GM23338 (cell line): ENCODE data around the gene PARG. TPM values are rescaled to one million over a fixed set of nuclear protein-coding genes. Genes with fewer than 3 reads are reported as not detected.

Source experiments
- ATAC-seq: fragments of 200-7000 bp; cut with Tn5 transposase; 3 replicates; pipeline ENCODE4 v1.9.1; 2020
- DNase-seq: peaks from one replicate; pipeline ENCODE4 v3.0.0-alpha.2; 2015; ENCODE audit warnings: low spot score
- H2AFZ ChIP-seq: fragments of 200-600 bp; sonication (generic); 2 replicates; pipeline ENCODE4 v1.8.0; 2016; ENCODE audit warnings: antibody characterized with exemption, mild to moderate bottlenecking, moderate library complexity
- H3F3A ChIP-seq: fragments of 200-600 bp; sonication (generic); replicated peaks from 2 replicates; pipeline ENCODE4 v1.8.0; 2017; ENCODE audit warnings: antibody characterized with exemption, mixed run types, low read depth
- H3K27ac ChIP-seq: fragments of 200-600 bp; sonication (generic); 2 replicates; pipeline ENCODE4 v1.6.1; 2016; ENCODE audit warnings: low read depth
- H3K27me3 ChIP-seq: fragments of 200-600 bp; sonication (generic); 2 replicates; pipeline ENCODE4 v1.8.0; 2016; ENCODE audit warnings: mild to moderate bottlenecking, mixed run types, moderate library complexity; ENCODE audit not compliant: insufficient read depth
- H3K36me3 ChIP-seq: fragments of 200-600 bp; sonication (generic); 2 replicates; pipeline ENCODE4 v1.8.0; 2016; ENCODE audit warnings: mild to moderate bottlenecking; ENCODE audit not compliant: insufficient read depth
- H3K4me1 ChIP-seq: fragments of 200-600 bp; sonication (generic); 2 replicates; pipeline ENCODE4 v1.8.0; 2016; ENCODE audit warnings: mild to moderate bottlenecking, moderate library complexity; ENCODE audit not compliant: insufficient read depth
- H3K4me2 ChIP-seq: fragments of 200-600 bp; sonication (generic); 2 replicates; pipeline ENCODE4 v1.7.1; 2017; ENCODE audit warnings: mixed run types
- H3K4me3 ChIP-seq: fragments of 200-600 bp; sonication (generic); 2 replicates; pipeline ENCODE4 v1.6.1; 2016; ENCODE audit warnings: mixed run types
- H3K79me2 ChIP-seq: fragments of 200-600 bp; sonication (generic); replicated peaks from 2 replicates; pipeline ENCODE4 v1.8.0; 2017; ENCODE audit warnings: mild to moderate bottlenecking; ENCODE audit not compliant: insufficient read depth
- H3K9me2 ChIP-seq: fragments of 200-600 bp; sonication (generic); 2 replicates; pipeline ENCODE4 v1.8.0; 2017; ENCODE audit not compliant: insufficient read depth
- H4K20me1 ChIP-seq: fragments of 200-600 bp; sonication (generic); replicated peaks from 2 replicates; pipeline ENCODE4 v1.8.0; 2017; ENCODE audit warnings: mild to moderate bottlenecking; ENCODE audit not compliant: insufficient read depth
- H3K27ac Mint-ChIP-seq: 2 replicates; pipeline ENCODE4 v1.8.0; 2020; ENCODE audit warnings: inconsistent platforms, mild to moderate bottlenecking, moderate library complexity, mixed read lengths
- H3K27me3 Mint-ChIP-seq: 3 replicates; pipeline ENCODE4 v1.8.0; 2022; ENCODE audit warnings: low read depth, mild to moderate bottlenecking, moderate library complexity, mixed read lengths, inconsistent platforms; ENCODE audit not compliant: insufficient read depth, poor library complexity
- H3K36me3 Mint-ChIP-seq: 3 replicates; pipeline ENCODE4 v1.8.0; 2021; ENCODE audit warnings: low read depth, mild to moderate bottlenecking, inconsistent platforms, moderate library complexity, mixed read lengths
- H3K4me1 Mint-ChIP-seq: 3 replicates; pipeline ENCODE4 v1.8.0; 2020; ENCODE audit warnings: mild to moderate bottlenecking, inconsistent platforms, mixed read lengths
- H3K4me3 Mint-ChIP-seq: 3 replicates; pipeline ENCODE4 v1.8.0; 2021; ENCODE audit warnings: moderate library complexity, mild to moderate bottlenecking, inconsistent platforms, mixed read lengths
- H3K9me3 Mint-ChIP-seq: 3 replicates; pipeline ENCODE4 v1.8.0; 2020; ENCODE audit warnings: moderate library complexity, mild to moderate bottlenecking, inconsistent platforms, mixed read lengths
- CREB1 ChIP-seq: fragments of 250-450 bp; sonication (Bioruptor Pico); IDR thresholded peaks from 2 replicates; pipeline ENCODE4 v1.5.0; 2020; ENCODE audit warnings: low read depth, mild to moderate bottlenecking, moderate library complexity
- EZH2 ChIP-seq: fragments of 200-600 bp; sonication (generic); IDR thresholded peaks from one replicate; pipeline ENCODE4 v1.8.0; 2017; ENCODE audit warnings: antibody characterized with exemption, mild to moderate bottlenecking, low read depth; ENCODE audit not compliant: unreplicated experiment
- EZH2phosphoT487 ChIP-seq: fragments of 200-600 bp; sonication (generic); IDR thresholded peaks from one replicate; pipeline ENCODE4 v1.8.1; 2018; ENCODE audit warnings: antibody characterized with exemption; ENCODE audit not compliant: unreplicated experiment
- JUNB ChIP-seq: IDR thresholded peaks from one replicate; pipeline ENCODE4 v1.6.1; 2016; ENCODE audit warnings: antibody characterized with exemption; ENCODE audit not compliant: unreplicated experiment
- NANOG ChIP-seq: IDR thresholded peaks from 2 replicates; pipeline ENCODE4 v1.6.1; 2016; ENCODE audit warnings: antibody characterized with exemption, borderline replicate concordance
- POLR2AphosphoS5 ChIP-seq: IDR thresholded peaks from 2 replicates; pipeline ENCODE4 v1.6.1; 2016; ENCODE audit warnings: antibody characterized with exemption, low read depth
- REST ChIP-seq: IDR thresholded peaks from one replicate; pipeline ENCODE4 v1.6.1; 2018; ENCODE audit warnings: antibody characterized with exemption; ENCODE audit not compliant: unreplicated experiment
- STAT1 ChIP-seq: IDR thresholded peaks from one replicate; pipeline ENCODE4 v1.6.1; 2016; ENCODE audit warnings: antibody characterized with exemption; ENCODE audit not compliant: unreplicated experiment
- ZNF114 ChIP-seq: fragments of 250-450 bp; sonication (Bioruptor Pico); IDR thresholded peaks from 2 replicates; pipeline ENCODE4 v1.5.0; 2020; ENCODE audit warnings: mild to moderate bottlenecking, moderate library complexity
- ZNF331 ChIP-seq: fragments of 250-450 bp; sonication (Bioruptor Pico); IDR thresholded peaks from 2 replicates; pipeline ENCODE4 v1.5.0; 2020; ENCODE audit warnings: low read depth, mild to moderate bottlenecking, moderate library complexity
- polyA plus RNA-seq: library from polyadenylated mRNA; unstranded; fragments of >200 nt; fragmentation: Nextera tagmentation; extraction: Ambion mirVana; gene quantifications from 2 replicates; pipeline ENCODE4 v1.2.1, GENCODE V29; 2016
- total RNA-seq: library from RNA; depleted of rRNA; stranded (reverse); fragments of >200 nt; shearing (Covaris generic); gene quantifications from 2 replicates; pipeline ENCODE4 v1.2.3, GENCODE V29; 2014
- TF ChIP-seq, protein P1 (sequence below), 2 experiments: fragments of 200-600 bp in 1 of 2; sonication (generic) in 1 of 2; conservative IDR thresholded peaks; 2 replicates each; pipeline versions ENCODE4 v1.5.1 to v1.6.1; 2016 to 2017; ENCODE audit warnings: antibody characterized with exemption in 2 of 2, low read depth in 2 of 2, mild to moderate bottlenecking in 2 of 2, moderate library complexity in 1 of 2
- TF ChIP-seq, protein P2 (sequence below): IDR thresholded peaks from 2 replicates; pipeline ENCODE4 v1.6.1; 2016; ENCODE audit warnings: antibody characterized with exemption
- TF ChIP-seq, protein P3 (sequence below): fragments of 250-450 bp; sonication (Bioruptor Pico); IDR thresholded peaks from 2 replicates; pipeline ENCODE4 v1.5.0; 2020; ENCODE audit warnings: mild to moderate bottlenecking, moderate library complexity

The PARG gene
- total and polyA plus RNA-seq, 2 experiments from 2014 or later: 19.1 to 63.8 TPM

DNA sequence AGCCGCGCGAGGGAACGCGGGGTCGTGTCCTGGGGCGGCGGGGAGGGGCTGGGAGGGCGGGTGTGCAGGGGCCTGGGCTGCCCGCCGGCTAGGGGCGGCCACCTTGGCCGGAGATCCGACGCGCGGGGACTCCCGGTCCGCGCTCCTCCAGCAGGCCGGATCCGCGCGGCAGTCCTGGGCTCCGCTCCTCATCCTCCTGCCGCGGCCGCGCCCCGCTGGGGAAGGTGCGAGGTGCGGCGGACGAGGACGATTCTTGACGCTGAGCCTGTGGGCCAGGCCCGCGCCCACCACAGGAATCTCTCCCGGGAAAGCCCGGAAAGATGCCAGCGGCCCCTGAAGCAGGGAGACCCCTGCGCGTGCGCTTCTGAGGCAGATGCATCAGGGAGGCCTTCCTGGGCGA lies 173.1 kb downstream of the PARG start:
- Histone ChIP-seq H3K79me2 (no peaks in the 10 kb centered on the region), H3K4me2 (peak overlapping the region; percentile 78), H3F3A (no peaks in the 10 kb centered on the region), H3K27ac (no peak overlapping the region), H3K27me3 (peaks cover 50% of the 10 kb centered on the region), H4K20me1 (0 out of 2 replicates have a peak, but pooled peaks cover 4% of the 10 kb centered on the region), H3K9me2 (no peaks in the 10 kb centered on the region), H3K4me1 (no peaks in the 10 kb centered on the region; the same call in 1 of the 2 replicates), H3K36me3 (no peaks in the 10 kb centered on the region), H3K4me3 (peak overlapping the region; percentile 54), H2AFZ (peak overlapping the region; percentile 99)
- ATAC-seq (peak; percentile 79), DNase-seq (peak; percentile 72)
- Mint-ChIP-seq H3K27me3 (peaks cover 17% of the 10 kb centered on the region), H3K36me3 (no peaks in the 10 kb centered on the region), H3K9me3 (peaks cover 4% of the 10 kb centered on the region; the same call in 1 of the 3 replicates), H3K4me1 (peaks cover 13% of the 10 kb centered on the region), H3K27ac (no peak overlapping the region), H3K4me3 (peak overlapping the region; percentile 54; the same call in 2 of the 3 replicates)
- TF ChIP-seq ZNF331 (no peak), NANOG (no peak), EZH2phosphoT487 (no peak), REST (no peak), STAT1 (no peak), EZH2 (no peak), JUNB (no peak), ZNF114 (CRISPR knock-in tag) (no peak), POLR2AphosphoS5 (no peak), CREB1 (CRISPR knock-in tag) (no peak)
- TF ChIP-seq, protein P1, sequence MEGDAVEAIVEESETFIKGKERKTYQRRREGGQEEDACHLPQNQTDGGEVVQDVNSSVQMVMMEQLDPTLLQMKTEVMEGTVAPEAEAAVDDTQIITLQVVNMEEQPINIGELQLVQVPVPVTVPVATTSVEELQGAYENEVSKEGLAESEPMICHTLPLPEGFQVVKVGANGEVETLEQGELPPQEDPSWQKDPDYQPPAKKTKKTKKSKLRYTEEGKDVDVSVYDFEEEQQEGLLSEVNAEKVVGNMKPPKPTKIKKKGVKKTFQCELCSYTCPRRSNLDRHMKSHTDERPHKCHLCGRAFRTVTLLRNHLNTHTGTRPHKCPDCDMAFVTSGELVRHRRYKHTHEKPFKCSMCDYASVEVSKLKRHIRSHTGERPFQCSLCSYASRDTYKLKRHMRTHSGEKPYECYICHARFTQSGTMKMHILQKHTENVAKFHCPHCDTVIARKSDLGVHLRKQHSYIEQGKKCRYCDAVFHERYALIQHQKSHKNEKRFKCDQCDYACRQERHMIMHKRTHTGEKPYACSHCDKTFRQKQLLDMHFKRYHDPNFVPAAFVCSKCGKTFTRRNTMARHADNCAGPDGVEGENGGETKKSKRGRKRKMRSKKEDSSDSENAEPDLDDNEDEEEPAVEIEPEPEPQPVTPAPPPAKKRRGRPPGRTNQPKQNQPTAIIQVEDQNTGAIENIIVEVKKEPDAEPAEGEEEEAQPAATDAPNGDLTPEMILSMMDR (conservative IDR thresholded peaks at IDR 0.05; ENCODE audit: low read depth in 2 of 2): no peak
- TF ChIP-seq, protein P2, sequence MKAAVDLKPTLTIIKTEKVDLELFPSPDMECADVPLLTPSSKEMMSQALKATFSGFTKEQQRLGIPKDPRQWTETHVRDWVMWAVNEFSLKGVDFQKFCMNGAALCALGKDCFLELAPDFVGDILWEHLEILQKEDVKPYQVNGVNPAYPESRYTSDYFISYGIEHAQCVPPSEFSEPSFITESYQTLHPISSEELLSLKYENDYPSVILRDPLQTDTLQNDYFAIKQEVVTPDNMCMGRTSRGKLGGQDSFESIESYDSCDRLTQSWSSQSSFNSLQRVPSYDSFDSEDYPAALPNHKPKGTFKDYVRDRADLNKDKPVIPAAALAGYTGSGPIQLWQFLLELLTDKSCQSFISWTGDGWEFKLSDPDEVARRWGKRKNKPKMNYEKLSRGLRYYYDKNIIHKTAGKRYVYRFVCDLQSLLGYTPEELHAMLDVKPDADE: no peak
- TF ChIP-seq, protein P3, sequence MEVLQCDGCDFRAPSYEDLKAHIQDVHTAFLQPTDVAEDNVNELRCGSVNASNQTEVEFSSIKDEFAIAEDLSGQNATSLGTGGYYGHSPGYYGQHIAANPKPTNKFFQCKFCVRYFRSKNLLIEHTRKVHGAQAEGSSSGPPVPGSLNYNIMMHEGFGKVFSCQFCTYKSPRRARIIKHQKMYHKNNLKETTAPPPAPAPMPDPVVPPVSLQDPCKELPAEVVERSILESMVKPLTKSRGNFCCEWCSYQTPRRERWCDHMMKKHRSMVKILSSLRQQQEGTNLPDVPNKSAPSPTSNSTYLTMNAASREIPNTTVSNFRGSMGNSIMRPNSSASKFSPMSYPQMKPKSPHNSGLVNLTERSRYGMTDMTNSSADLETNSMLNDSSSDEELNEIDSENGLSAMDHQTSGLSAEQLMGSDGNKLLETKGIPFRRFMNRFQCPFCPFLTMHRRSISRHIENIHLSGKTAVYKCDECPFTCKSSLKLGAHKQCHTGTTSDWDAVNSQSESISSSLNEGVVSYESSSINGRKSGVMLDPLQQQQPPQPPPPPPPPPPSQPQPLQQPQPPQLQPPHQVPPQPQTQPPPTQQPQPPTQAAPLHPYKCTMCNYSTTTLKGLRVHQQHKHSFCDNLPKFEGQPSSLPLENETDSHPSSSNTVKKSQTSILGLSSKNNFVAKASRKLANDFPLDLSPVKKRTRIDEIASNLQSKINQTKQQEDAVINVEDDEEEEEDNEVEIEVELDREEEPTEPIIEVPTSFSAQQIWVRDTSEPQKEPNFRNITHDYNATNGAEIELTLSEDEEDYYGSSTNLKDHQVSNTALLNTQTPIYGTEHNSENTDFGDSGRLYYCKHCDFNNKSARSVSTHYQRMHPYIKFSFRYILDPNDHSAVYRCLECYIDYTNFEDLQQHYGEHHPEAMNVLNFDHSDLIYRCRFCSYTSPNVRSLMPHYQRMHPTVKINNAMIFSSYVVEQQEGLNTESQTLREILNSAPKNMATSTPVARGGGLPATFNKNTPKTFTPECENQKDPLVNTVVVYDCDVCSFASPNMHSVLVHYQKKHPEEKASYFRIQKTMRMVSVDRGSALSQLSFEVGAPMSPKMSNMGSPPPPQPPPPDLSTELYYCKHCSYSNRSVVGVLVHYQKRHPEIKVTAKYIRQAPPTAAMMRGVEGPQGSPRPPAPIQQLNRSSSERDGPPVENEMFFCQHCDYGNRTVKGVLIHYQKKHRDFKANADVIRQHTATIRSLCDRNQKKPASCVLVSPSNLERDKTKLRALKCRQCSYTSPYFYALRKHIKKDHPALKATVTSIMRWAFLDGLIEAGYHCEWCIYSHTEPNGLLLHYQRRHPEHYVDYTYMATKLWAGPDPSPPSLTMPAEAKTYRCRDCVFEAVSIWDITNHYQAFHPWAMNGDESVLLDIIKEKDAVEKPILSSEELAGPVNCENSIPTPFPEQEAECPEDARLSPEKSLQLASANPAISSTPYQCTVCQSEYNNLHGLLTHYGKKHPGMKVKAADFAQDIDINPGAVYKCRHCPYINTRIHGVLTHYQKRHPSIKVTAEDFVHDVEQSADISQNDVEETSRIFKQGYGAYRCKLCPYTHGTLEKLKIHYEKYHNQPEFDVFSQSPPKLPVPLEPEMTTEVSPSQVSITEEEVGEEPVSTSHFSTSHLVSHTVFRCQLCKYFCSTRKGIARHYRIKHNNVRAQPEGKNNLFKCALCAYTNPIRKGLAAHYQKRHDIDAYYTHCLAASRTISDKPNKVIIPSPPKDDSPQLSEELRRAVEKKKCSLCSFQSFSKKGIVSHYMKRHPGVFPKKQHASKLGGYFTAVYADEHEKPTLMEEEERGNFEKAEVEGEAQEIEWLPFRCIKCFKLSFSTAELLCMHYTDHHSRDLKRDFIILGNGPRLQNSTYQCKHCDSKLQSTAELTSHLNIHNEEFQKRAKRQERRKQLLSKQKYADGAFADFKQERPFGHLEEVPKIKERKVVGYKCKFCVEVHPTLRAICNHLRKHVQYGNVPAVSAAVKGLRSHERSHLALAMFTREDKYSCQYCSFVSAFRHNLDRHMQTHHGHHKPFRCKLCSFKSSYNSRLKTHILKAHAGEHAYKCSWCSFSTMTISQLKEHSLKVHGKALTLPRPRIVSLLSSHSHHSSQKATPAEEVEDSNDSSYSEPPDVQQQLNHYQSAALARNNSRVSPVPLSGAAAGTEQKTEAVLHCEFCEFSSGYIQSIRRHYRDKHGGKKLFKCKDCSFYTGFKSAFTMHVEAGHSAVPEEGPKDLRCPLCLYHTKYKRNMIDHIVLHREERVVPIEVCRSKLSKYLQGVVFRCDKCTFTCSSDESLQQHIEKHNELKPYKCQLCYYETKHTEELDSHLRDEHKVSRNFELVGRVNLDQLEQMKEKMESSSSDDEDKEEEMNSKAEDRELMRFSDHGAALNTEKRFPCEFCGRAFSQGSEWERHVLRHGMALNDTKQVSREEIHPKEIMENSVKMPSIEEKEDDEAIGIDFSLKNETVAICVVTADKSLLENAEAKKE (CRISPR knock-in tag): no peak
